ENCODE results near the gene SMCO2.

Gene SMCO2

DNA sequence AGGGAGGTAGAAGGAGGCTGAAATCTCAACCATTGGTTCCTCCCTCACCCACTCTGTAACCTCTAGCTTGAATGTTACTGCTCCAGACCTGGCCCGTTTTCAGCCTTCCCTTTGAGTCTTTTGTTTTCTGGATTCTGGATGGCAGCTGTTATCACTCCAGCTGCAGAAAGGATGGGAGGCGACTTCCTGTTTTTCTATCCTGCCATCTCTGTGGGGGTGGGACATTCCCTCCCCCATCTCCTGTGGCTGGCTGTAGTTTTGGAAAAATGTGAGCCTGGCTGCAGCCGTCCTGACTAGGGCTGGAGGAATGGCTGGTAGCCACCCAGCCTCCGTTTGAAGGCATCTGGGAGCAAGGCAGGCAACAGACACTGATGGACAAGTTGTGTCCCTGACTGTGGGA, 74.5 kb downstream of the SMCO2 start:
- H3K27ac ChIP-seq = no peak overlapping the region
- no peaks in the 10 kb centered on the region for H3K27me3 ChIP-seq
- TF ChIP-seq Cebpa-rat (IDR thresholded peaks at IDR 0.05) = no peak
- no peaks in the 10 kb centered on the region for H3K9me3 ChIP-seq
- peaks cover 28% of the 10 kb centered on the region for H3K4me1 ChIP-seq
- peak overlapping the region; percentile 50 for H3K4me2 ChIP-seq
- no peaks in the 10 kb centered on the region for H3K36me3 ChIP-seq
- H4K20me1 ChIP-seq = no peaks in the 10 kb centered on the region
- H3K9ac ChIP-seq = no peak overlapping the region
- H3K4me3 ChIP-seq = no peak overlapping the region

DNA sequence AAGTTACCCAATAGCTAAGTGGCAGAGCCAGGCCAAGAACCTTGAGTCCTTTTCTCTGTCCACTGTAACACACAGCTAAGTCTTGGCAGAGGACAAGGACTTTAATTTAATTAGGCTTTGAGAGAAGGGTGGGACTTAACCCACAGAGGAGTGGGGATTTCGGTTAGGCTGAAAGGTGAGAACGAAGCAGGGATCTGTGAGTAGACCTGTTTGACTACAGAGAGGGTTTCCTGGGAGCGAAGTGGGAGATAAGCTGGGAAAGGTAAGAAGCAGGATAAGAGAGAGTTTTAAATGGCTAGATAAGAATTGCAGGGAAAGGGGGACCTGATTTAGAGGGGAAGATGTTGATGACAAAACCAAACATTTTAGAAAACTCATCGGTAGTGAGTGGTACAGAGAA, 75.4 kb downstream of the SMCO2 start:
- H3K4me1 ChIP-seq = peaks cover 37% of the 10 kb centered on the region
- H4K20me1 ChIP-seq = no peaks in the 10 kb centered on the region
- H3K27me3 ChIP-seq = no peaks in the 10 kb centered on the region
- no peak overlapping the region for H3K4me2 ChIP-seq
- no peak for TF ChIP-seq Cebpa-rat (IDR thresholded peaks at IDR 0.05)
- H3K9me3 ChIP-seq = no peaks in the 10 kb centered on the region
- no peak overlapping the region for H3K9ac ChIP-seq
- H3K36me3 ChIP-seq = no peaks in the 10 kb centered on the region
- H3K27ac ChIP-seq = no peak overlapping the region
- no peak overlapping the region for H3K4me3 ChIP-seq

DNA sequence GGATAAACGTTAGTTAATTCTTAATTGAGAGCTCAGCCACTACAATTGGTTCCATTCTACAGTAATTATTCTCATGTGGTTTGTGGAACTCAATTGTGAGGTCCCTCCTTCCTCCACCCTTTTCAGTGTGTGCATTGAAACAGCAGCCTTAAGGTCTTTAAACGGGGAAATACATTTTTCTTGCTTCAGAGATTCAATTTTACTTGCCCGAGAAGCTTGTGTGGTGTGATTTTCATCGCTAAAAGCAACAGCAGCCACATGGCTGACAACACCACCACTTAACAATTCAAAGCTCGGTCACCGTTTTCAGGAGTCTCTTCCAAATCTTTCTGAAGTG, 76.7 kb downstream of the SMCO2 start:
- no peaks in the 10 kb centered on the region for H4K20me1 ChIP-seq
- peak overlapping the region; percentile 84 for H3K4me3 ChIP-seq
- no peaks in the 10 kb centered on the region for H3K9me3 ChIP-seq
- H3K9ac ChIP-seq = peak overlapping the region; percentile 81
- no peak for TF ChIP-seq Cebpa-rat (IDR thresholded peaks at IDR 0.05)
- H3K4me2 ChIP-seq = peak overlapping the region; percentile 84
- peaks cover 50% of the 10 kb centered on the region for H3K4me1 ChIP-seq
- no peaks in the 10 kb centered on the region for H3K27me3 ChIP-seq
- peak overlapping the region; percentile 79 for H3K27ac ChIP-seq
- H3K36me3 ChIP-seq = no peaks in the 10 kb centered on the region

DNA sequence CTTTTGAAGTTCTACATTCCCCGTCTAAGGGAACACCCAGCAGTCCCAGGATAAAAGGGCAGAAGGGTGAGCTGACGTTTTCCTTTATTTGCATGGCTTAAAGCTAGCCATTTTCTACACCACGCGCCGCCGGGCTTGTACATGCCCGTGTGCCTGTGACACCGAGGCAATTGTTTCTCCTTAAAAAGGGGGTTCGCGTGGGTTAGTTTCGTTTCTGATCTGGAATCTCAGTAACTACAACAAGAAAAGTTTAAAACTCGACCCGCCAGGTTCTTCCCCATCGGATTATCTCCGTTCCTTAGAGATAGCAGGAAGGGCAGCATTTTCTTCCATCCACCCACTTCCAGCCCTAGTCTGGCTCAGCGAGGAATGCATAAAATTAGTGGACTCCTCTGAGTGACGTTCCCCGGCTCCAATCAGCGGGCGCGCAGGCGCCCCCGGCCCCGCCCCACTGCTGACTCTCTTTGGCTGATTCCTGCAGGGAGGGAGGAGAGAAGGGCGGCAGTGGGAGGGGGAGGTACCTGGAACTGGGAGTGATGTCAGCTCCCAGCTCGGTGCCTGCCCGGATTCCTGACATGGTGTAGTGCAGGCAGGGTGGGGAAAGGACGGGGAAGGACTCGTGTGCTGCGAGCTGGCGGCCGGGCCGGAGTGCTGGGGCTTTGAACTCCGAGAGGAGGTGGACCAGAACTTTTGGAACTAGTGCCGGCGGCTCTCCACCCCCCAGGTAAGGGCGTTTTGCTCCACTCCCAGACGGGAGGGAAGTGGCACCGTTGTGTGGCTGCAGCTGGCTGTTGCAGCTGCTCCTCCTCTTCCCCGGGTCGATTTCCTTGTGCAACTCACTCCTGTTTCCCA, 77.3 kb downstream of the SMCO2 start, which contains the start of gene PPFIBP1:
TSS of gene PPFIBP1 (plus strand) at position 565 of the 852 bp plus-strand sequence. CDS start 109,191 bp downstream, outside the sequence.
- peak within 1 kb of the TSS; percentile 84 for H3K4me3 ChIP-seq
- TF ChIP-seq Cebpa-rat (IDR thresholded peaks at IDR 0.05) = no peak
- no peaks in the 10 kb centered on the region for H3K36me3 ChIP-seq
- H3K9me3 ChIP-seq = no peaks in the 10 kb centered on the region
- H3K27ac ChIP-seq = peak within 1 kb of the TSS; percentile 79
- H3K4me1 ChIP-seq = peaks cover 52% of the 10 kb centered on the region
- no peaks in the 10 kb centered on the region for H4K20me1 ChIP-seq
- H3K9ac ChIP-seq = peak within 1 kb of the TSS; percentile 81
- peak within 1 kb of the TSS; percentile 84 for H3K4me2 ChIP-seq
- no peaks in the 10 kb centered on the region for H3K27me3 ChIP-seq

DNA sequence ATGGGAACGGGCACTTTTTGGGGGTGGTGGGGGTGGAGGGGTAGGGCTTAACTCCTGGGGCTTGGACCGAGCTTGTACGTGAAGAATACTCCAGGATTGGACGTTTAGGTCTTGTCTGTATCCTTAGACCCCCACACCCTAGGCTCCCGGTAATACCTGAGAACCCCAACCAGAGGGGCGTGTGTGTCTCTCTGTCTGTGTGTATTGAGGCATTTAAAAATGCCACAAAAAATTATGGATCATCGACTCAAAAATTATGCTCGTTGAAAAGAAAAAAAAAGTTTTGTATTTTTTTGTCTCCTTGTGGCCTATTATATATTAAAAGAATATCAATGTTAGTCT, 77.9 kb downstream of the SMCO2 start:
- peak overlapping the region; percentile 81 for H3K9ac ChIP-seq
- no peaks in the 10 kb centered on the region for H3K9me3 ChIP-seq
- H3K27ac ChIP-seq = peak overlapping the region; percentile 79
- H4K20me1 ChIP-seq = no peaks in the 10 kb centered on the region
- H3K36me3 ChIP-seq = peaks cover 4% of the 10 kb centered on the region; the same call in 1 of the 2 replicates
- H3K4me1 ChIP-seq = peaks cover 54% of the 10 kb centered on the region
- H3K4me3 ChIP-seq = peak overlapping the region; percentile 84
- H3K4me2 ChIP-seq = peak overlapping the region; percentile 84
- no peaks in the 10 kb centered on the region for H3K27me3 ChIP-seq
- no peak for TF ChIP-seq Cebpa-rat (IDR thresholded peaks at IDR 0.05)

DNA sequence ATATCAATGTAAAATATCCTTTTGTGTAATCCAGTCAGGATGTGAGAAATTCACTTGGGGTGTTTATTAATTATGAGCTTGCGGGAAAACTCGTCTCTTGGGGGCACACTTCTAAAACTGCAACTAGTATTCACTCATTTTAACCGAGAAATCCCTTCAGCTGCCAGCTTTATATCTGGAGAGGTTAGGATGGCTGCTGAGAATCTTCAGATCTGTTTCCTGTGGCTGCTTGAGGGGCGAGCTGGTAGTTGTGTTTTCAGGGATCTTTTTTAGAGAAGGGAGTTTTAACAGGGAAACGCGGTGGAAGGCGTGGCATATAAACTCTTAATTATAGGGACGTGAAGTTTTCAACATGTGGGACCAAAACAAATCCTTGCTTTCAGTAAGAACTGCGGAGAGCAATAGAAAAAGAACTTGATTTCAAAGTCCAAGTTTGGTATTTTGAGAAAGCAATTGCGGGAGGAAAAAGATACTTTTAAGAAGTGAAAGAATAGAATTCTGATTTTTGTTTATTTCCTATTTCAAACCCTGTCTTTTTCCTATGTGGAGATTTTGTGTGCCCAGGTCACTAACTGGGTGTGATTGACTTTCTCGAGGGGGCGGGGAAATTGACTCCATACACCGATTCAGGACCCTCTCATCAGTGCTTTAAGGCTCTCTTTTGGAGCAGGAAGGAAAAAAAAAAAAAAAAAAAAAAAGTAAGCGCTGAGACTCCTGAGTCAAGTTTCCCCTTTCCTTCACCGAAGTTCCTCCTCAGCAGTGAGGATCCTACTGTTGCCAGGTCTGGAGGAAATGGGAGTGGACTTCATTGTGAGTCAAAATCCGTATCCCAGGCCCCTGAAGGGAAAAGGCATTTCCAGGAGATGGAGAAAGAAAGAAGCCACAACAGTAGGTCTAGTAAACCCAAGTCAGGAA, 78.6 kb downstream of the SMCO2 start:
- Histone ChIP-seq H3K4me2 (peak overlapping the region; percentile 84), H3K9me3 (no peaks in the 10 kb centered on the region), H3K4me3 (peak overlapping the region; percentile 84), H3K36me3 (peaks cover 4% of the 10 kb centered on the region; the same call in 1 of the 2 replicates), H3K27me3 (no peaks in the 10 kb centered on the region), H3K9ac (peak overlapping the region; percentile 81), H3K27ac (peak overlapping the region; percentile 79; the same call in 1 of the 2 replicates), H4K20me1 (no peaks in the 10 kb centered on the region), H3K4me1 (peaks cover 60% of the 10 kb centered on the region)
- no peak for TF ChIP-seq Cebpa-rat (IDR thresholded peaks at IDR 0.05)

DNA sequence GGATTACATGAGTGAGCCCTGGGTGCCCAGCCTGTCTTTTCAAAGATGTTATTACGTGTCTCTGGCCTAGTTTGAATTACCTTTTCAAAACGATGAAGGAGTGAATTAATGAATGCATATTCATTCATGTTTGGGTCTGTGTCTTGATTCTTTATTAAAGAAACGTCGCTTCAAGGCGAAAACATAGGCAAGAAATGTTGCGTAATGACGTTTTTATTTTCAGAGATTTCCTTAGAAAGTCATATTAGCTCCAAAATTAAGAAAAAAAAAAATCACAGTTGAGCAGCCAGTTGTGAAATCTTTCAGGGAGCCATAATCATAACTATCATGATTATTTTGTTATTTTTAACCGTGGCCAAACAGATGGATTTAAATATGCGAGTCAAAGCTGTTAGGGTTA, 81.0 kb downstream of the SMCO2 start:
- Histone ChIP-seq H3K27me3 (no peaks in the 10 kb centered on the region), H3K4me1 (peaks cover 77% of the 10 kb centered on the region), H3K9me3 (no peaks in the 10 kb centered on the region), H3K4me3 (no peak overlapping the region), H3K4me2 (peak overlapping the region; percentile 84; the same call in 1 of the 2 replicates), H4K20me1 (no peaks in the 10 kb centered on the region), H3K27ac (no peak overlapping the region), H3K36me3 (peaks cover 4% of the 10 kb centered on the region; the same call in 1 of the 2 replicates), H3K9ac (no peak overlapping the region)
- TF ChIP-seq Cebpa-rat (IDR thresholded peaks at IDR 0.05) = peak; percentile 90; the same call in 1 of the 2 replicates

DNA sequence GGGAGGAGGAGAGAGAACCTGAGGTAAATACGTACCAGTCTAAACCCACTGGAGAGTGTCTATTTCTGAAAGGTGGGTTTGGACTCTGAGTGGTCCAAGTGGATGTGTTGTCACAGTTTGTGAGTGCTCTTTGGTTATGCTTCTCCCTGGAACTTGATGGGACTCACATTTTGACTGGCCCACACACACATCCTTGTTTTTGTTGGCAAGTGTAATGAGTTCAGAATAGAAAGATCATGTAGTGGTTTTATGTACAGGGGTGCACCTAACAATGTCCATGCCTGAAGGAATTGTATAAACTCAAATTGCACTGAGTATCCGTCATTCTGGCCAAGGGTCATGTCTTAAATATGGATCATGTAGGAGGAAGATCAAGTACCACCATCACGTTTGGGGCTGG, 82.3 kb downstream of the SMCO2 start:
- Histone ChIP-seq H3K27ac (no peak overlapping the region), H3K9me3 (no peaks in the 10 kb centered on the region), H4K20me1 (no peaks in the 10 kb centered on the region), H3K36me3 (peaks cover 4% of the 10 kb centered on the region; the same call in 1 of the 2 replicates), H3K4me1 (peaks cover 80% of the 10 kb centered on the region), H3K4me3 (no peak overlapping the region), H3K27me3 (no peaks in the 10 kb centered on the region), H3K9ac (no peak overlapping the region), H3K4me2 (no peak overlapping the region)
- no peak for TF ChIP-seq Cebpa-rat (IDR thresholded peaks at IDR 0.05)

DNA sequence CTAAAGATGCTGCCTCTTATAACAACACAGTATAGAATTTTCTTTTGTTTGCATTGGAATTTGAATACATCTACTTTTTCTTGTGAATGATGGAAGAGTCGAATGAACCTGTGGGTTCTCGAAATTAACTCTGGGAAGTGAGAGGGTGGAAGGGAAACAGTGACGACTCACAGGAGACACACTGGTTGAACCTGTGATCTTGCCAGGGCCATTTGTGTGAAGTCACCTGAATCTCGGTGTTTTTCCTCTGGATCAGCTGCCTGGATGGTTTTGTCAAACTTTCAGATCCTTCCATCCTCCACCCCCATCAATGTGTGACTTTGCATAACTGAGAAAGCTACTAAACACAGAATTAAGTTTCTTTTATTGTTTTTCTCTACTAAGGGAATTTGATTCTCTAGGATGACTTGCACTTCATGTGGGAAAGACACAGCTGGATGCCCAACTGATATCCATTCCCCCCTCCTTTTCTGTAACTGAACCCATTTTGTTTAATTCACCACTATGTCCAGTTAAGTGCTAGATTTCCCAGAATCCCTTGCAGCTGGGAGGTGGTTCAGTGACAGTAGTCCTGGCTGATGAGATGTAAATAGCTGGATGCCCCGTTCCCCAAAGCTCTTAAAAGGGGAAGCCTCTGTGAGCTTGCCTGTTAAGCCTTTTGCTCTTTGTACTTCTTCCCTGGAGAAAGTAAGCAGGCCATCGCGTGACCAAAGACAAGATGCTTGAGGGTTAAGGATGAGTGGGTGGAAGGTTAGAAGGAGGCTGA, 83.8 kb downstream of the SMCO2 start:
- no peaks in the 10 kb centered on the region for H3K27me3 ChIP-seq
- peak overlapping the region; percentile 27; the same call in 1 of the 2 replicates for H3K27ac ChIP-seq
- H4K20me1 ChIP-seq = no peaks in the 10 kb centered on the region
- H3K36me3 ChIP-seq = peaks cover 4% of the 10 kb centered on the region; the same call in 1 of the 2 replicates
- H3K9me3 ChIP-seq = no peaks in the 10 kb centered on the region
- no peak overlapping the region for H3K9ac ChIP-seq
- H3K4me2 ChIP-seq = peak overlapping the region; percentile 87
- no peak overlapping the region for H3K4me3 ChIP-seq
- H3K4me1 ChIP-seq = peaks cover 92% of the 10 kb centered on the region
- no peak for TF ChIP-seq Cebpa-rat (IDR thresholded peaks at IDR 0.05)
